DMS 273 (cell line): ENCODE measurements around the gene GSC2.

Source experiments
- DNase-seq: peaks from one replicate; lab custom pipeline; 2025; ENCODE audit not compliant: unreplicated experiment; lab: John Stamatoyannopoulos, UW

GSC2 gene, protein sequence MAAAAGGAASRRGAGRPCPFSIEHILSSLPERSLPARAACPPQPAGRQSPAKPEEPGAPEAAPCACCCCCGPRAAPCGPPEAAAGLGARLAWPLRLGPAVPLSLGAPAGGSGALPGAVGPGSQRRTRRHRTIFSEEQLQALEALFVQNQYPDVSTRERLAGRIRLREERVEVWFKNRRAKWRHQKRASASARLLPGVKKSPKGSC

DNA sequence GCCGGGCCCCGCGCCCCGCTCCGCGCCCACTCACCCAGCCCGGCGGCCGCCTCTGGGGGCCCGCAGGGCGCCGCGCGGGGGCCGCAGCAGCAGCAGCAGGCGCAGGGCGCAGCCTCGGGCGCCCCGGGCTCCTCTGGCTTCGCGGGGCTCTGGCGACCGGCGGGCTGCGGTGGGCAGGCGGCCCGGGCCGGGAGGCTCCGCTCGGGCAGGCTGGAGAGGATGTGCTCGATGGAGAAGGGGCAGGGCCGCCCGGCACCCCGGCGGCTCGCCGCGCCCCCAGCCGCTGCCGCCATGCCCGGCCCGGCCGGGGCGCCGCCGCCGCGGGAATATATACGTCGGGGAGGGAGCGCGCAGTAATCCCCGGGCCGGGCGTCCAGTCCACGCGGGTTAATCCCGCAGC, at the start of gene GSC2:
Gene GSC2 (minus strand): TSS at position 302 of the 400 bp plus-strand sequence. CDS start 9 bp downstream, at position 293.
- DNase-seq = peak; percentile 46

GRCh38 chr22:19199479-19199878, 49.4 kb upstream of the GSC2 start:
- no peak for DNase-seq

DNA sequence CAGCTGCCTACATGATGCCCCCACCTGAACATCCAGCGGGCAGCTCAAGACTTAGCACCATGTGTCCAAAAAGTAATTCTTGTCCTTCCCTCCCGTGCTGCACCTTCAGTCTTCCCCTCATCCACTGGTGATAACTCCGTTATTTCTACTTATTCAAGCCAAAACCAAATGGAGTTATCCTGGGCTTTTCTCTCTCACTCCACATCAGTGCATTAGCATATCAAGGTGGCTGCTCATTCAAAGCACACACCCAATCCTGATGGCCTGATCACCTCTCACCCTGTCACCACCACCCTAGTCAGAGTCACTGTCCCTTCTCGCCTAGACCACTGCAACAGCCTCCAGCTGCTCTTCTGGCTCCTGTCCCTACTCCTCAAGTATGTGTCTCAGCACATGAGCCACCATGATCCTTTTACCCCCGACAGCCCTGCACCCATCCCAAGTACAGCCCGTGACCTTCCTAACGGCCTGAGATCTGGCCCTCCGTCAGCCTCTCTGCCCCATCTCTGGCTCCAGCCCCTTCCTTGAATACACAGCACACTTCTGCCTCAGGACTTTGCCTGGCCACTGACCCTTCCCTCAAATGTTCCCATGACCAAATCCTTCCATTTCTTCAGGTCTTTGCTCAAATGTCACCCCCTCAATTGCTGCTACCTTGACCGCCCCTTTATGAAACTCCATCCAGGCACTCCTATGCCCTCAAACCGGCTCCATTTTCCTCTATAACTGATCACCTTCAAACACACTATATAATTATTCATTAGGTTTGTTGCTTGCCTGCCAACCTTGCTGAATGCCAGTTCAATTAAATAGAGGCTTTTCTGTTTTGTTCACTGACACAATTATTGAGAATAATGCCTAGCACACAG, 48.1 kb upstream of the GSC2 start:
- no peak for DNase-seq

DNA sequence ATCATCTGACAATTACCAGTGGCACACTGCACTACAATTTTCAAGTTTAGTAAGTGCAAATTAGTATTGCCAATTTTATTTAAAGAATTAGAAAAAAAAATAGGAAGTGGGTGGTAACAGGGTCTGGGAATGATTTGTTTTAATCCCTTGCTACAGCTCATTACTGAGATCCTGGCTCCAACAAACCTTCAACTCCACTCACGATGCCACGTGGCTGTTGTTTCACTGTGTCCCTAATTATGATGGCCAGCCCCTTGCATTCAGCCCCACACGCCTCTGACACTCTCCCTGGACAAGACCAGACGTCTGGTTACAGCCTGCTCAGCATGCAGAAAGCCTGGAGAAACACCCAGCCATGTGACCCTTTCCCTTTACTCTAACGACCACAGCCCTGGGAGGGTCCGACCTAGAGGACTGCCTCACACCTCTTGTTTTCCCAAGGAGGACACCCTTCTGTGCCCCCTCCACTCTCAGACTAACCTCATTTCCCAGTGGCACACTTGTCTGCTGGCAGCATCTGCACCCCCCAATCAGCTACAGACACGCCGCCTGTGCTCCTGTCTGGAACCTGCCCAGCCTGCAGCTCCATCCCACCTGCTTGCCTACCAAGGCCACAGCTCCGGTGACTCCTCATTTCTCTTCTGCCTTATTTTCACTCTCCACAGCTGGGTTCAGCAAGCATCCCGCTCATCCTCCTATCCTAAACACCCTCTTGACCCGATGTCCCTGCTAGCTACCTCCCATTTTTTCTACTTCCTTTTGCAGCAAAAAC, 46.9 kb upstream of the GSC2 start:
- no peak for DNase-seq

DNA sequence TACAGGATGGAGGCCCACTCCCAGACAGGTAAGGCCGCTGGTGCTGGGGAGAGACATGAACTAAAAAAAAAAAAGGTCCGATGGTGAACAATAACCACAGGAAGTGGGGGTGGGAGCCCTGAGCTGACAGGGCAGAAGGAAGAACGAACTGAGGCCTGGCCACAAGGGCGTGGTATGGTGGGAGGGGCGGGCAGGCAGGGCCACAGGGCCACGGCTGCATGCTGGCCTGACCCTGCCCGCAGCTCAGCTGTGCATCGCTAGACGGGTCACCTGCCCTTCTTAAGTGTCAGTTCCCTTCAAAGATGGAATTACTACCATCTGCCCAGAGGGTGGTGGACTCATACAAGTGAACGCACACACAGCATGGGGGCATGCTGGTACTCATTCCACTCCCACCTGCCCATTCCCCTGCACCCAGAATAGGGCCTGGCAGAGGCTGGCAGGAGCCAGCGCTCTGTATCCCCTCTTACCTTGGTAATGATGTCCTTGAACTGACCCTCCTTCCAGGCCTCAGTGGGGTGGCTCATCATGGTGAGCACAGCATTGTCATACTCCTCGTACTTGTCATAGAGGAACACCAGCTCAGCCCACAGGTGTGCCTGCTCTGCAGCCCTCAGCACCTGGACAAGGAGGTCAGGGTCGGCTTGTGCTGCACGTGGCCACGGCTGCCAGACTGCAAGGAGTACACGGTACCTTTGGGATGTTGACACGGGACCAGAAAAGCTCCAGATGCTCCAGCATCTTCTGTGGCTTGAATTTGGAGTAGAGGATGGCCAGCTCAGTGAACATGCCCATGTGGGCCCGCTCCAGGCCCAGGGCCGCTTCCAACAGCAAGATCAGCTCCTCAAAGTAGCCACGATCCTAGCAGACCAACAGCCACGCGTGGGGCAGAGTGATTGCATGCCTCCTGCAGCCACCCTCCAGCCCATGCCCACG, 46.0 kb upstream of the GSC2 start:
- no peak for DNase-seq

DNA sequence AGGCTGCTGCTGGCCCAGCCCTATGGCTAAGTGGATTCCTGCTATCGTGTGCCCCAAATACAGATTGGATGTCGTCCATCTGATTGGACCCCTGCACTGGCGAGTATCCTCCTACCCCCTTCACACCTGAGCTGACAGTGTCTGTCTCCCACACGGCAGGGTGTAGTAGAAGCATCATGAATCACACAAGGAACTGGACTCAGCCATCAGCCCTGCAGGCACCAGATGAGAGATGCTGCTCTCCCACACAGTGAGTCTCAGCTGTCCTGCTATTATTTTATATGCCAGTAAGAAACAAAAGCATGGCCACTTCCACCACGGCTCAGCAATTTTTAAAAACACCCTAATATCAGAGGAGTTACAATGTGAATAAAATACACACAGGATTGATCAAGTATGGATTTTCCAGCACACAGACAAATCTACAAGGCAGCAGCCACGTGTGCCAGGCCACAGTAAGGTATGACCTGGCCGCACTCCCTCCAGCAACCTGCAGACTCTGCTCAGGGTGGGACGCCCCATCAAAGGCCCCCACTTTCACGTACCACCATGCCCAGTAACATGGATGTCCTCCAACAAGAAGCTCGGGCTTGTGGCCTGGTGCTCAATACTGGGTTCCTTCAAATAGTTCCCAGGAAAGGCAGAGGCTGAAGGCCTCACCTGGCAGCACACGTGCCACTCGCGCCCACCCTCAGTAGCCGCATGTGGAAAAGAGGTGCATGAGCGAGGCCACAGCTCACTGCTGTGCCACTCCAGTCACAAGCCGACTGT, 44.9 kb upstream of the GSC2 start:
- DNase-seq = no peak

DNA sequence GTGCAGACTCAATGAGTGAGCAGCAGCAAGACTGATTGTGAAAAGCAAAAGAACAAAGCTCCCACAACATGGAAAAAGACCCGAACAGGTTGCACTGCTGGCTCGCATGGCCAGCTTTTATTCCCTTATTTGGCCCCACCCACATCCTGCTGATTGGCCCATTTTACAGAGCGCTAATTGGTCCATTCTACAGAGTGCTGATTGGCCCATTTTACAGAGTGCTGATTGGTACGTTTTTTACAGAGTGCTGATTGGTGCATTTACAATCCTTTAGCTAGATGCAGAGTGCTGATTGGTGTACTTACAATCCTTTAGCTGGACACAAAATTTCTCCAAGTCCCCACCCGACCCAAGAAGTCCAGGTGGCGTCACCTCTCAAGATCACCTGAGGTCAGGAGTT, 43.8 kb upstream of the GSC2 start:
- no peak for DNase-seq

- DNase-seq = no peak
Observed at GRCh38 chr22:19187716-19188563, 37.8 kb upstream of the GSC2 start.

- no peak for DNase-seq
Observed at GRCh38 chr22:19184276-19184997, 34.3 kb upstream of the GSC2 start.

GRCh38 chr22:19183216-19183615, 33.1 kb upstream of the GSC2 start:
- no peak for DNase-seq

- no peak for DNase-seq
Observed at GRCh38 chr22:19182472-19183157, 32.5 kb upstream of the GSC2 start.

GRCh38 chr22:19181786-19182471, 31.8 kb upstream of the GSC2 start:
- DNase-seq = no peak

GRCh38 chr22:19180740-19181410, 30.8 kb upstream of the GSC2 start:
- DNase-seq = no peak

- DNase-seq = no peak
Observed at GRCh38 chr22:19180234-19180633, 30.1 kb upstream of the GSC2 start.

- peak; percentile 81 for DNase-seq
Observed at GRCh38 chr22:19179497-19180048, 29.5 kb upstream of the GSC2 start.
